SK-N-SH (cell line): ENCODE measurements around the gene MGST2. TPM values are rescaled to one million over a fixed set of nuclear protein-coding genes. Genes with fewer than 3 reads are reported as not detected.

Source experiments
- CTCF ChIA-PET: fragments of 300-600, 350-600 bp; formaldehyde crosslinking; extraction: SDS; loops from one replicate; lab custom pipeline; 2021; lab: Yijun Ruan, JAX
- POLR2A ChIA-PET: fragments of 350-600 bp; sonication (Branson Sonifier 250); formaldehyde crosslinking; extraction: SDS; loops from one replicate; lab custom pipeline; 2020; ENCODE audit warnings: antibody characterized with exemption, inconsistent platforms; lab: Yijun Ruan, JAX
- DNase-seq: peaks from one replicate; pipeline ENCODE4 v3.0.0; 2012
- H2AFZ ChIP-seq: fragments of 200-600 bp; sonication (generic); 2 replicates; pipeline ENCODE4 v1.8.1; 2016; ENCODE audit warnings: antibody characterized with exemption, mild to moderate bottlenecking, low read depth
- H3F3A ChIP-seq: fragments of 200-600 bp; sonication (generic); replicated peaks from 2 replicates; pipeline ENCODE3; 2016; ENCODE audit warnings: antibody characterized with exemption, mild to moderate bottlenecking; ENCODE audit not compliant: insufficient read depth
- H3K27ac ChIP-seq, 2 experiments: fragments of 200-500 bp in 1 of 2; fragments of 200-600 bp in 1 of 2; sonication (Bioruptor generic) in 1 of 2; sonication (generic), shearing (Covaris generic) in 1 of 2; 2 replicates each; pipeline versions ENCODE4 v1.5.1 to v1.6.1; 2014 to 2016; ENCODE audit warnings: low read depth in 2 of 2, inconsistent platforms in 1 of 2, low read length in 1 of 2, mild to moderate bottlenecking in 1 of 2, mixed read lengths in 1 of 2
- H3K27me3 ChIP-seq: fragments of 200-600 bp; sonication (generic), shearing (Covaris generic); 2 replicates; pipeline ENCODE4 v1.6.1; 2016; ENCODE audit warnings: mixed run types; ENCODE audit not compliant: insufficient read depth
- H3K36me3 ChIP-seq, 2 experiments: fragments of 200-500 bp in 1 of 2; fragments of 200-600 bp in 1 of 2; sonication (Bioruptor generic) in 1 of 2; sonication (generic) in 1 of 2; replicated peaks in 1 of 2; 2 replicates each; pipeline versions ENCODE3 to v1.5.1; 2014 to 2016; ENCODE audit warnings: low read length in 1 of 2, mild to moderate bottlenecking in 1 of 2; ENCODE audit not compliant: insufficient read depth in 2 of 2, control insufficient read depth in 1 of 2
- H3K4me1 ChIP-seq, 2 experiments: fragments of 200-500 bp in 1 of 2; fragments of 200-600 bp in 1 of 2; sonication (Bioruptor generic) in 1 of 2; sonication (generic), shearing (Covaris generic) in 1 of 2; 2 replicates each; pipeline versions ENCODE4 v1.5.1 to v1.6.1; 2014 to 2016; ENCODE audit warnings: low read depth in 1 of 2, low read length in 1 of 2, mixed run types in 1 of 2; ENCODE audit not compliant: insufficient read depth in 2 of 2, control insufficient read depth in 1 of 2
- H3K4me2 ChIP-seq: fragments of 200-600 bp; sonication (generic), shearing (Covaris generic); 2 replicates; pipeline ENCODE4 v1.6.1; 2017; ENCODE audit warnings: mixed run types
- H3K4me3 ChIP-seq, 2 experiments: fragments of 200-500 bp in 1 of 2; fragments of 200-600 bp in 1 of 2; sonication (Bioruptor generic) in 1 of 2; sonication (generic), shearing (Covaris generic) in 1 of 2; 2 replicates each; pipeline versions ENCODE4 v1.5.1 to v1.8.1; 2014 to 2016; ENCODE audit warnings: low read depth in 2 of 2, inconsistent platforms in 1 of 2, low read length in 1 of 2, mild to moderate bottlenecking in 1 of 2, mixed read lengths in 1 of 2, moderate library complexity in 1 of 2
- H3K79me2 ChIP-seq: fragments of 200-600 bp; sonication (generic); 2 replicates; pipeline ENCODE4 v1.8.1; 2017; ENCODE audit warnings: mild to moderate bottlenecking; ENCODE audit not compliant: insufficient read depth
- H3K9ac ChIP-seq: fragments of 200-600 bp; sonication (generic); 2 replicates; pipeline ENCODE4 v1.6.1; 2017; ENCODE audit warnings: mixed run types
- H3K9me2 ChIP-seq: fragments of 200-600 bp; sonication (generic); 2 replicates; pipeline ENCODE4 v1.6.1; 2017; ENCODE audit warnings: mixed run types
- H3K9me3 ChIP-seq: fragments of 200-600 bp; sonication (generic); 2 replicates; pipeline ENCODE4 v1.6.1; 2017; ENCODE audit warnings: mixed run types, mild to moderate bottlenecking, moderate library complexity
- H4K20me1 ChIP-seq: fragments of 200-600 bp; sonication (generic); 2 replicates; pipeline ENCODE4 v1.6.1; 2017; ENCODE audit warnings: mild to moderate bottlenecking, mixed run types; ENCODE audit not compliant: insufficient read depth
- CHD2 ChIP-seq: fragments of 150-350 bp; IDR thresholded peaks from 2 replicates; pipeline ENCODE4 v1.6.1; 2018; ENCODE audit warnings: low read length; ENCODE audit not compliant: partially characterized antibody
- ELF1 ChIP-seq: IDR thresholded peaks from 2 replicates; pipeline ENCODE4 v1.4.0; 2012
- EP300 ChIP-seq, 2 experiments: IDR thresholded peaks; 2 replicates each; pipeline versions ENCODE4 v1.4.0 to v1.6.1; 2012; ENCODE audit warnings: borderline replicate concordance in 1 of 2, low read depth in 1 of 2, low read length in 1 of 2
- EZH2phosphoT487 ChIP-seq: fragments of 200-600 bp; sonication (generic); IDR thresholded peaks from 2 replicates; pipeline ENCODE4 v1.6.1; 2017; ENCODE audit warnings: low read depth, mixed run types, mild to moderate bottlenecking, antibody characterized with exemption, moderate library complexity, borderline replicate concordance
- FOXM1 ChIP-seq: IDR thresholded peaks from 2 replicates; pipeline ENCODE4 v1.4.0; 2012; ENCODE audit warnings: low read depth, mild to moderate bottlenecking
- GABPA ChIP-seq: IDR thresholded peaks from 2 replicates; pipeline ENCODE4 v1.4.0; 2012; ENCODE audit warnings: low read depth, mild to moderate bottlenecking
- MEF2A ChIP-seq: IDR thresholded peaks from 2 replicates; pipeline ENCODE4 v1.4.0; 2012; ENCODE audit warnings: low read depth, borderline replicate concordance
- MXI1 ChIP-seq: IDR thresholded peaks from 2 replicates; pipeline ENCODE4 v1.6.1; 2012; ENCODE audit warnings: mild to moderate bottlenecking, low read depth, low read length, improper control_type of control experiment
- NFIC ChIP-seq: IDR thresholded peaks from 2 replicates; pipeline ENCODE4 v1.4.0; 2012; ENCODE audit warnings: borderline replicate concordance
- RCOR1 ChIP-seq: fragments of 150-350 bp; IDR thresholded peaks from 2 replicates; pipeline ENCODE4 v1.6.1; 2017; ENCODE audit warnings: antibody characterized with exemption, low read length
- RFX5 ChIP-seq: IDR thresholded peaks from 2 replicates; pipeline ENCODE4 v1.6.1; 2012; ENCODE audit warnings: mild to moderate bottlenecking, improper control_type of control experiment, low read length
- TAF1 ChIP-seq: IDR thresholded peaks from 2 replicates; pipeline ENCODE4 v1.6.1; 2012; ENCODE audit warnings: low read depth, mild to moderate bottlenecking, low read length, moderate library complexity, borderline replicate concordance
- TCF12 ChIP-seq: IDR thresholded peaks from 2 replicates; pipeline ENCODE4 v1.4.0; 2012
- YY1 ChIP-seq: IDR thresholded peaks from 2 replicates; pipeline ENCODE4 v1.4.0; 2012; ENCODE audit warnings: low read depth, mild to moderate bottlenecking
- WGBS: methylation state at CpG from one replicate; pipeline ENCODE4 v1.1.6; 2017; ENCODE audit warnings: low lambda C conversion rate; 5-methylcytosine and 5-hydroxymethylcytosine counted together
- polyA plus RNA-seq, 3 experiments: library from polyadenylated mRNA; depleted of rRNA; stranded (reverse); fragments of >200 nt; gene quantifications; 2 replicates each; pipeline ENCODE4 v1.2.3, GENCODE V29; 2012
- TF ChIP-seq, protein P1 (sequence below): IDR thresholded peaks from 2 replicates; pipeline ENCODE4; 2012
- TF ChIP-seq, protein P2 (sequence below): IDR thresholded peaks from 2 replicates; pipeline ENCODE4 v1.6.1; 2012; ENCODE audit warnings: mild to moderate bottlenecking, low read depth, low read length, moderate library complexity

MGST2 gene
- polyA plus RNA-seq, 1 of the 3 experiments (the other 2 are of a cell fraction) = 26.5 TPM

DNA sequence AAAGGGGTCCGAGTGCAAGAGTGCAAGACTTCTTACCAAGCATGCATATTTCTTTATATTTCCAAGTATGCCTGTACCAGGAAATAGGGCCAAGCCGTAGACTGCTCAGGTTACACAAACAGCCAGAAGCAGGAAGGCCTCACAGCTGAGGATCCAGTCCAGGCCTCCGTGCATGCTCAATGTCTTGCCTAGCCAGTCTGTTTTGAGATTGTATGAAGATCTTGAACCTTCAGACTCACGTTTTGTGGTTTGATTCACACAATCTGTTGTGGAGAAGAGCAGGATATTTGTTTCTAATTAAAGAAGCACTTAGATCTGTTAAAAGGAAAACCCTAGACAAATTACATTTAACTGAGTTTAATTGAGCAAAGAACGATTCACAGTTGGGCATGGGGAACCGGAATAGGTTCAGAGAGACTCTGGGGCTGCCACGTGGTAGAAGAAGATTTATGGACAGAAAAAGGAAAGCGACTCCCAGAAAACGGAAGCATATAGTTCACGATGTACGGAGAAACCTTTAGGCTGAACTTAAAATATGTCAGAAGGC lies 1.2 kb downstream of the MGST2 start:
- Histone ChIP-seq H3K36me3 (no peaks in the 10 kb centered on the region), H3K79me2 (no peaks in the 10 kb centered on the region), H3F3A (no peaks in the 10 kb centered on the region), H4K20me1 (no peaks in the 10 kb centered on the region), H3K4me3 (peak overlapping the region; percentile 56 to 73; a peak in 3 of 4 replicates), H3K4me1 (peaks cover 6 to 14% of the 10 kb centered on the region in 2 experiments; a peak in 2 of 4 replicates), H3K9ac (peak overlapping the region; percentile 74), H3K9me3 (no peaks in the 10 kb centered on the region), H2AFZ (peak overlapping the region; percentile 97), H3K27me3 (no peaks in the 10 kb centered on the region), H3K27ac (peak overlapping the region; percentile 72 to 86), H3K9me2 (no peaks in the 10 kb centered on the region), H3K4me2 (peak overlapping the region; percentile 82)
- 67% methylated on average over 11 of the region's 11 CpGs for WGBS
- CTCF ChIA-PET = interaction anchor here (0.9 to 7.0 kb wide), 2 partner anchors 13 to 659 kb away, joined by 3 to 77 read pairs; no protein-coding TSS in a partner anchor
- peak; percentile 31; the same call in 1 of the 2 replicates for TF ChIP-seq TCF12
- TF ChIP-seq EP300 (IDR thresholded peaks at IDR 0.05; ENCODE audit: borderline replicate concordance in 1 of 2, low read depth in 1 of 2, low read length in 1 of 2) = no peak
- TF ChIP-seq MEF2A = no peak
- no peak for TF ChIP-seq RFX5
- TF ChIP-seq GABPA = no peak
- TF ChIP-seq CHD2 = no peak
- no peak for TF ChIP-seq EZH2phosphoT487
- TF ChIP-seq, protein P1, sequence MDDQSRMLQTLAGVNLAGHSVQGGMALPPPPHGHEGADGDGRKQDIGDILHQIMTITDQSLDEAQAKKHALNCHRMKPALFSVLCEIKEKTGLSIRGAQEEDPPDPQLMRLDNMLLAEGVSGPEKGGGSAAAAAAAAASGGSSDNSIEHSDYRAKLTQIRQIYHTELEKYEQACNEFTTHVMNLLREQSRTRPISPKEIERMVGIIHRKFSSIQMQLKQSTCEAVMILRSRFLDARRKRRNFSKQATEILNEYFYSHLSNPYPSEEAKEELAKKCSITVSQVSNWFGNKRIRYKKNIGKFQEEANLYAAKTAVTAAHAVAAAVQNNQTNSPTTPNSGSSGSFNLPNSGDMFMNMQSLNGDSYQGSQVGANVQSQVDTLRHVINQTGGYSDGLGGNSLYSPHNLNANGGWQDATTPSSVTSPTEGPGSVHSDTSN = 0 out of 2 replicates have a peak, but pooled peaks have one; percentile 3
- no peak for TF ChIP-seq MXI1
- peak; percentile 82 for TF ChIP-seq ELF1
- TF ChIP-seq, protein P2, sequence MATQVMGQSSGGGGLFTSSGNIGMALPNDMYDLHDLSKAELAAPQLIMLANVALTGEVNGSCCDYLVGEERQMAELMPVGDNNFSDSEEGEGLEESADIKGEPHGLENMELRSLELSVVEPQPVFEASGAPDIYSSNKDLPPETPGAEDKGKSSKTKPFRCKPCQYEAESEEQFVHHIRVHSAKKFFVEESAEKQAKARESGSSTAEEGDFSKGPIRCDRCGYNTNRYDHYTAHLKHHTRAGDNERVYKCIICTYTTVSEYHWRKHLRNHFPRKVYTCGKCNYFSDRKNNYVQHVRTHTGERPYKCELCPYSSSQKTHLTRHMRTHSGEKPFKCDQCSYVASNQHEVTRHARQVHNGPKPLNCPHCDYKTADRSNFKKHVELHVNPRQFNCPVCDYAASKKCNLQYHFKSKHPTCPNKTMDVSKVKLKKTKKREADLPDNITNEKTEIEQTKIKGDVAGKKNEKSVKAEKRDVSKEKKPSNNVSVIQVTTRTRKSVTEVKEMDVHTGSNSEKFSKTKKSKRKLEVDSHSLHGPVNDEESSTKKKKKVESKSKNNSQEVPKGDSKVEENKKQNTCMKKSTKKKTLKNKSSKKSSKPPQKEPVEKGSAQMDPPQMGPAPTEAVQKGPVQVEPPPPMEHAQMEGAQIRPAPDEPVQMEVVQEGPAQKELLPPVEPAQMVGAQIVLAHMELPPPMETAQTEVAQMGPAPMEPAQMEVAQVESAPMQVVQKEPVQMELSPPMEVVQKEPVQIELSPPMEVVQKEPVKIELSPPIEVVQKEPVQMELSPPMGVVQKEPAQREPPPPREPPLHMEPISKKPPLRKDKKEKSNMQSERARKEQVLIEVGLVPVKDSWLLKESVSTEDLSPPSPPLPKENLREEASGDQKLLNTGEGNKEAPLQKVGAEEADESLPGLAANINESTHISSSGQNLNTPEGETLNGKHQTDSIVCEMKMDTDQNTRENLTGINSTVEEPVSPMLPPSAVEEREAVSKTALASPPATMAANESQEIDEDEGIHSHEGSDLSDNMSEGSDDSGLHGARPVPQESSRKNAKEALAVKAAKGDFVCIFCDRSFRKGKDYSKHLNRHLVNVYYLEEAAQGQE = no peak
- no peak for TF ChIP-seq RCOR1
- no peak for TF ChIP-seq FOXM1
- TF ChIP-seq YY1 = no peak
- TF ChIP-seq NFIC = no peak; the same call in 1 of the 2 replicates
- 0 out of 2 replicates have a peak, but pooled peaks have one; percentile 17 for TF ChIP-seq TAF1
- no peak for DNase-seq
- POLR2A ChIA-PET = no interaction called here
